T follicular helper cell (primary cell): Measurements from ENCODE around the gene ARHGAP26.
"Not testable (repeated sequence)": the region's sequence is repeated elsewhere in the genome, so short reads cannot be mapped to it uniquely, and the experiment has no call there.

Experiments used
- DNase-seq: peaks from one replicate; pipeline ENCODE4 v3.0.0-alpha.2; 2020; ENCODE audit warnings: low read depth

The ARHGAP26 gene

DNA sequence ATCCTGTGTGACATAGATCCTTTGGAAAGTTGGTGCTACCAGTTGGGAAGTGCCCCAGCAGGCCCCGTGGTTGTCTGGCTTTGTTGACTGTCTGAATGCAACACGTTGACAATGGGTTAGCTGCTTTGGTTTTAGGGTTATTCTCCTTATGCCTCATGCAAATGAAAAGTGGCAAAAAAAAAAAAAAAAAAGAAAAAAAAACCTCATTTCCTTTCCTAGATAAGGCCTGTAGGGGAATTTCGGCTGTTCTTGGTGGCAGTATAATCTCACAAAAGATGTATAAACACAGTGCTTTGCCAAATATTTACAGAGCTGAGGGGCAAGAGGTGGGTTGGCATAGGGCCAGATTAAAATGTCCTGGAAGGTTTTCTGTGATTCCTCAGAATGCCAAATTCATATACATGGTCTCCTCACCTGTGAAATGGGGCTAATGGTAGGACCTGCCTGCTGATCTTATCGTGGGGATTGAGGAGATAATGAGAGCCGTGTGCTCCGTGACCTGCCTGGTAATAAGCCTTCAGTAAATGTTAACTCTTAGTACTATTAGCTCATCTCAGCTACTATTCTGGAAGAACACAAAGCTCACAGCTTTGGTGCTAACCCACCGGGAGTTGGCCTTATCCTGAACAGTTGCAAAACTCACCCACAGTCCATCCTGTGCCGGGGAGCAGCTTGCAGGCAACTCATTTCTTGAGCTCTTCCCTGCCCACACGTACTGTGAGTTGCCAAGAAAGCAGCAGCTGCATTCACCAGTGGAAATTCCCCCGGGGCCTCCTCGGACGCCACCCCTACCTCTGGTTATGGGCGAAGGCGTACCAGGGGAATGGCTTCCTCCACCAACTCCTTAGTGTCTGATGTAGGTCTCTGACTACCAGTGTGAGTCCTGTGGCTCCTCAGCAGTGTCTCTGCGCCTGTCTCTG is 413.0 kb downstream of the ARHGAP26 start:
- DNase-seq: no peak

DNA sequence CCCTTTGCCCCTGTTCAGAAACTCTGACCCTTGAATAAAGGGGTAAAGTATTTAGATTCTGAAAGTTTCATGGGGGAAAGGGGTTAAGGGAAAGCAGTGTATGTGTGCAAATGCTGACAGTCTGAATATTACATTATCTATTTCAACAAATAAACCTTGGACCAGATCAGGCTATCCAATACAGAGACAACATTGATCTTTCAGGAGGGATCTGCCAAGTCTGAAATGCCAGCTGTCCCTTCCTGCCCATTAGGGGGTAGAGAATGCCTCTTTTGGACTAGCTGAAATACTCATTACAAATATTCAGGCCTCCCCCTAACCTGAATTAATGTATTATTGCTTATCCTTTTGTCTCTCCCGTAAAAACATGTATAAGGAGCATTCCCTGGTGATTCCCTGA is 413.8 kb downstream of the ARHGAP26 start:
- DNase-seq: no peak

DNA sequence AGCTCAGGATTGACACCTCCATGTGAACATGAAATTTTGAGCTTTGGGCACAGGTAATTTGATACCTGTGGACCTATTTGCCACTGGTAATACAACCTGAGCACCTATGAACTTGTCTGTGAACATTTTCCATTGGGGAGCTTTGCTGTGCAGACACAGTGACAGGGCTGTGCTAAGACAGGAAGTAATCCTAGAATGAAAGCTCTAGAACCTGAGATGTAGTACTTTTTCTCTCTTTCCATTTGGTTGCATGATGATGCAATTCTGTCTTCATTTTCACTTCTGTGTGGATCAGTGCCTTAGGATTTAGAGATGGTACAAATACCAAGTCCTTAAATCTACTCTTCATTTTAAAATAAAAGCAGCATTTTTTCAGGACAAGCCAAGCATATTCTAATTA is 416.4 kb downstream of the ARHGAP26 start:
- DNase-seq: no peak

DNA sequence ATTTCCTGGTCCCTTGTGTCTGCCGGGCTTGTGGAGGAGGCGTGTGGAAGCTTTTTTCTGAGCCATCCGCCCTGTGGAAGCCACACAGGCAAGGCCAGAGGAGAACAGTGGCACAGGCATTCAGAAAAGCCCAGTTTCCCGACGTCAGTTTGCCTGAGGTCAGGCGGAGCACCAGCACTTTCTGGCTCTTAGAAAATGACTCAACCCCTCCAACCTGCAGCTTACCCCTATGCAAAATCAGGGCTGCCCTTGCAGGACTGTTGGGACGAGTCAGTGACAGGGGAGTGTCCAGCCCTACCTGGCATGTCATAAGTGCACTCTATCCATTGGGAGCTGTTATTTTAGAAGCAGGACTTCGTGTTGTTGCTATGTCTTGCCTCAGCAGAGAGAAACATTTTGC is 417.3 kb downstream of the ARHGAP26 start:
- DNase-seq: no peak

DNA sequence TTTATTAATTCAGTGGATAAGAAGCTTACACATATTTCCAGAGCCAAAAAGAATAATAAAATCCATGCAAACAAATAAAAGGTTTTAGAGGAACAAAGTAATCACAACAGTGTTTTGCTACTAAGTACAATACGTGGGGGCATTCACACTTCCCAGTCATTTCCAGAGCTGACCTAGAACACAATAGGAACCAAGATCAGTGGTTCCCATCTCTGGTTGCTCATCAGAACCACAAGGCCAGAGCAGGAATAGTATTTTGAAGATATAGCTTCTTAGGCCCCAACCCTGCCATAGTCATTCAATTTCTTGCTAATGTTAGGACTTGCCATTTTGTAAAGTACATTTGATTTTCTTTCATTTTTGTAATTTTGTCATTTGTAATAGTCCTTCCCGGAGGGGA is 417.9 kb downstream of the ARHGAP26 start:
- no peak for DNase-seq

DNA sequence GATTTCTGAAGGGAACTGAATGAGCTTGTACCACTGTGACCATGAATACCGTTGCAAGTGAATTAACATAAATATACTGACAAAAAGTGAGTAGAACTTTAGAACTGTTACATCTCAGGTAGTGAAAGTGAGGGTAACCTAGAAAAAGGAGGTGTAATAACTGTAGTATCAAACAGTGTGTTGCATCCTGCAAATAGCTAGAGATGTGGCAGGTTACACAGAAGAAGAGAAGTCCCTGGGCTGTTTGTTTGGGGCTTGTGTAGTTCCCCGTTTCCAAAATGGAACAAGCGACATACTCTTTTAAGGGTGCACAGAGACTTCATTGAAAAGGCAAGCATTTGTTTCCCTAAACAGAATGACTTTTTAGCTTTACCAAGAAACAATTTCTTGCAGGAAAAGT is 418.5 kb downstream of the ARHGAP26 start:
- no peak for DNase-seq

DNA sequence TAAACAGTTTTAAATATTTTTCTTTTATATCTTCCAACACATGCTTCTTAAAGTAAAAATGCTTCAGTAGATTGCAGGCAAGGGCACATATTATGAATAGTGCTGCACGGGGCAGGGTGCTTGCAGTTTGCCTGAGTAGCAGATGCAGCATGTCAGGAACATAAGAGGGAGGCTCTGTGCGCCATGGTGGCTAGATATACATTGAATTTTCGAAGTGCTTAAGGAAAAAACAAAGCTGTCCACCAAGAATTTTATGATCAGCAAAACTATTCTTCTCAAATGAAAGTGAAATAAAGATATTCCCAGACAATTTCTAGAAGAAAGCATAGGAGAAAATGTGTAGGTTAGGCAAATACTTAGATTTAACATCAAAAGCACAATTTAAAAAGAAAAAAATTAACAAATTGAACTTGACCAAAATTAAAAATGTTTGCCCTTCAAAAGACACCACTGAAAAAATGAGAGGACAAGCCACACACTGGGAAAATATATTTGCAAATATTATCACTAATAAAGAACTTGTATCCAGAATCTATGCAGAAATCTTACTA is 420.2 kb downstream of the ARHGAP26 start:
- DNase-seq: no peak

DNA sequence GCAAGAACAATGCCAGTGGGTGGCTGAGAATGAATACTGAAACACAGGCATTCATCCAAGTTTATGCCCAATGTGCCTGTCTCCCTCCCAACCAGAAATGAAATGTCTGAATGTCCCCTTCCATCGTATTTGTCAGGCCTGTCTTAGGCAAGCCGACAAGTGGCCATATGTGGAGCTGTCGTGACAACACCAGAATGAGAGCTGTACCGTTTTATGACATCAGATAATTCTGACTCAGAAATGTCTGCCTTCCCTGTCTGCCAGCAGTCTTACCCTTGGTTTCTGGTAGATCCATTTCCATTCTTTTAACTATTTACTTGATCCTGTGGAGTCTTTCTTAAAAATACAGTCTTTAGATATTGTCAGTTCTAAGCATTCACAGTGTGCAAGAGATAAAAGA is 421.5 kb downstream of the ARHGAP26 start:
- no peak for DNase-seq

DNA sequence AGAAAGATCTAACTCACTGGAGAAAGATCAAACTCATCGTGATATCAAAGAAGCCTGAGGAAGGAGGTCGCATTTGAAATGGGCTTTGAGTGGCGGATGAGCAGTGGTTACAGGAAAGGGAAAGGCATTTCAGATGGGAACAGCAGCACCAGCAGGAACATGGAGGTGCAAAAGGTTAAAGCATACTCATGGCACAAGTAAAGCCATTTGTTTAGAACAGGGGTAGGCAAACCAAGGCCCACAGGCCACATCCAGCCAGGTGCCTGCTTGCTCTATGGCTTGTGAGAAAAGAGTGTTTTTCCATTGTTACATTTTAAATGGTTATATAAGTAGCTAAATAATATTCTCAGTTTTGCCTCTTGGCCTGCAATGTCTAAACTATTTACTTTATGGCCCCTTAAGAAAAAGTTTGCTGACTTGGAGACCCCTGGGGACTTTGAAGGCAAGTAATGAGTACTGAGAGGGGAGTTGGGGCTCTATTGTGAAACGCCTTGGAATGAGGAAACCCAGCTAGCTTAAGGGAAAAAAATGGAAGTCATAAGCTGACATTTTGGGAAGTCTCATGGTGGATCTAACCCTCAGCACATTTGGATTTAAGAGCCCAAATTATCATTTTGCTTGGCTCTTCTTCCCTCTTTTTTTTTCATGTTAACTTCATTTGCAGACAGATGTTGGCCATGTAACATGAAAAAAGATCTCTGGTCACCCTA is 422.2 kb downstream of the ARHGAP26 start:
- no peak for DNase-seq

DNA sequence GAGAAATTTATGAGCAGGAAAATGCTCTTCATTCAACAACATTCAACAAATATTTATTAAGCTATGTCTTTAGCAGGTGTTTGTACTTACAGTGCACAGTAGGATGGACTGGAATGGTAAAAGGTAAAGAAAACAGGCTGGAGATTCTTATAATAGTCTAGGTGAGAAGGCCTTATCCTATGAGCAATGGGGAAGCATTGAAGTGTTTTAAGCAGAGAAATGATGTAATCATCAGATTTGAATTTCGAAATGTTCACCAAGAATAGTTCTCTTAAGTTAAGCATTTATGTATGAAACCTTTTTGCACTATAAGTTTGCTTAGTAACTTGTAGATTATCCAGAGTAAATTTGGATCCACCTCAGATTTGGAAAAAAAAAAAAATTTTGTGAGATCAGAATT is 424.0 kb downstream of the ARHGAP26 start:
- no peak for DNase-seq

DNA sequence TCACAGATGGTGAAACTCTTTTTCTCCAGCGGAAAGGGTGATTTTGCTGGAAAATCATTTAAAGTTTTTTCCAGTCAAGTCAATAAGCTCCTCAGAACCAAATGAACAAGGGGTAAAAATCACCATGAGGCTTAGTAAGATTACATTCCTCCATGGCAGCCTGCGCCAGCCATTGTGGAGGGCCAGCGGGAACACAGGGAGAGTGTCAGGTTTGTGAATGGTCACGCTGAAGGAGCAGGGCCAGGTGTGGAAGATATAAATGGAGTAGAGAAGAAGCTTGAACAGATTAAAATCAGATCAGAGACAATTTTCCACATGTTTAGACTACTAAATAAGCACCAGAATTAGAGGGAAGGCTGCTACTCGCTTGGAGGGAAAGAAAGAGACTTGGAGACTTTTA is 424.5 kb downstream of the ARHGAP26 start:
- DNase-seq: no peak

DNA sequence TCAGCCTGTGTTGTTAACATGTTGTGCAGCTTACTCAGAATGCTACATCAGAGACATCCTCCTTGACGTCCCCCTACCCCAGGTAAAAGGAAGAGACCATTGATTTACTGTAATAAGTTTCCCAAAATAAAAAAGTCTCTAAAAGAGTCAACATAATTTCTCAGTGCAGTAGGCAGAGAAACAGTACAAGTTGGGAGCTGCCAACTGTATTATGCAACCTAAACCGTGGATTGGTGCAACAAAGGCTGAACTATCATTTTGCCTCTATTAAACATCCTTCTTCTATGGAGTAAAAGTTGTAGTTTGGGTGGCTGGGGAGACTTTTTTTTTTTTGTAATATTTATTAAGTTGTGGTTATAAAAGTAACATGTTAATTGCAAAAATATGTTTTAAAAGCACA is 425.3 kb downstream of the ARHGAP26 start:
- DNase-seq: no peak

DNA sequence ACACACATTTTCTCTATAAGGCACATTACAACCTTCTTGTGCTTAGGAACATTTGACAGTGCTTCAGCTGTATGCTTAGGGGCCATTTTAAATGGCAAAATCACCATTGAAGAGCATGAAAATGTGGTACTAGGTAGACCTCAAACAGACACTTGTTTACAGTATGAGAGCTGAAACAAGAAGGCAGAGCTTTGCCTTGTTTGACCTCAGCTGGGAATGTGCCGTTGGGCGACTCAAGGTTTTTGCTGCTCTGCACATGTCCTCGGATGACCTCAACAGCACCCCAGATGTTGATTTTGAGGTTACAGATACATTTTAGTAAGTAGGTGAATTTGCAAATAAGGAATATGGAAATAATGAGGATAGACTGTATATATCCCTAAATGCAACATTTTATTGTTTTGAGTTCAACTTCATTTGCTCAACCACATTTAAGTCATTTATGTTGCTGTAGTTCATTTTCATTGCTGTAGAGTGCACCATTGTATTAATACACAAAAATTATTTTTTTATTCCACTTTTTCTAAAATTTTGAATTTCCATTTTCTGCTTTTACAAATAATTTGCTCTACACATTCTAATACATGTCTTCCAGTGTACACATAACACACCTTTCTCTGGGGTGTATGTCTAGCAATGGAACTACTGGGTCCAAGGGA is 426.6 kb downstream of the ARHGAP26 start:
- DNase-seq: no peak

DNA sequence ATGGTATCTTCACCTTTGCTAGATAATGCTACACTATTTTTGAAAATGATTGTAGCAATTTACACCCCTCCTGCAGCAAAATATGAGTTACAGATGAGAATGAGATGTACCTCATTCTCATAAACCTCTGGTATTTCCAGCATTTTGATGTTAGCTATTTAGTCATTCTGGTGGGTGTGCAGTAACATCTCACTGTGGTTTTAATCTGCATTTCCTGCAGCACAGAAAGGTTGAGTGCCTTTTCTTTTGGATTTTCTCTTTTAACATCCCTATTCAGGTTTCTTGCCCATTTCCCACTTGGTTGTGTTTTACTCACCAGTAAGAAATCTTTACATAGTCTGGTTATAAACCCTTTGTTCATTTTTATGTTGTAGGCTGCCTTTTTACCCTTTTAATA is 427.1 kb downstream of the ARHGAP26 start:
- DNase-seq: no peak

DNA sequence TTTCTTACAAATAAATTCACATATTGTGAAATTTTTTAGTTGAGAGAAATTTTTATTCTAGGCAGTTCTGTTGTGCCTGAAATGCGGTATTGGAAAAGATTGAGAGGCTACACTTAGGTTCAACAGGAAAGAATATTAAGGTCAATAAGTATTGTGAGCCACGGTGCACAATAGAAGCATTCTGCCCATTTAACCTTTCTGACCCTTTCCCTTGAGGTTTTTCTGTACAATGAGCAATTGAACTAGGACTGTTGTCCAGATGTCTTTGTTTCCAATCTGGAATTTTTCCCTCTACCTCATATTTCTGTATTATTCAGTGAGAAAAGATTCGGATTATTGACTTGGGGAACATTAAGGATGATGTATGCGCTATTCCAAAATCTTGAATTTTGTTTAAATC is 428.2 kb downstream of the ARHGAP26 start:
- no peak for DNase-seq

DNA sequence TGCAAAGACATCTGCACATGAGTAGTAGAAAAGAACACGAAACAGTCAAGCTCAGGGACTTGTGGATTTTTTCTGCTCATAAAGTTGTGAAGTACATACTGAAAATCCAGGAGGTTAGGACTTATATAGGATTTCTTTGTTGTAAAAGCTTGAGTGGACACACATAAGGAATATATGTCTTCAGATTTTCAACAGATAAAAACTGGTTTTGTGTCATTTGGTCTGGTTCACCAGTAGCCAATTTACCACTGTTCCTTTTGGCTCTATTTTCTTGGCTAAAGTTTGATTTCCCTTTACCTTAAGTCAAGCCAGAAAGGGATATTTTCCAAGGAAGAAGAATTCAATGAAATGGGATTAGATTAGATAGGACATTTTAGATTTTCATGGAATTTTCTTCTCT is 429.0 kb downstream of the ARHGAP26 start:
- no peak for DNase-seq

DNA sequence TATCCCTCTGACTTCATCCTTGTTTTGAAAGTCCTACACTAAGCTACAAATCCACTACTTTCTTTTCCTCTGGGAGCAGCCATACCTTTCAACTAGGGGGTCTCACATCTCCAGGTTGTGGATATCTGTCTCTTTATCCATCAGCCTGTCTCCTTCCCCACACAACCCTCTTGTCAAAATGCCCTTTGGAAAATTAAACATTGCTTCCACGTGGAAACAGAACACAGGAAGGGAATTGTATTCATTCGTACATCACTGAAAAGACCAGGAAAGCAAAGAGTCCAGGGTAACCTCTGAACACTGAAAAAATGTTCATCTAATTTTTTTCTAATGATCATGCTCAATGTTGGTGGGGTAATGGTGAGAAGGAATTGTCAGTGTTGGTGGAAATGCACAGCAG is 429.7 kb downstream of the ARHGAP26 start:
- DNase-seq: no peak

DNA sequence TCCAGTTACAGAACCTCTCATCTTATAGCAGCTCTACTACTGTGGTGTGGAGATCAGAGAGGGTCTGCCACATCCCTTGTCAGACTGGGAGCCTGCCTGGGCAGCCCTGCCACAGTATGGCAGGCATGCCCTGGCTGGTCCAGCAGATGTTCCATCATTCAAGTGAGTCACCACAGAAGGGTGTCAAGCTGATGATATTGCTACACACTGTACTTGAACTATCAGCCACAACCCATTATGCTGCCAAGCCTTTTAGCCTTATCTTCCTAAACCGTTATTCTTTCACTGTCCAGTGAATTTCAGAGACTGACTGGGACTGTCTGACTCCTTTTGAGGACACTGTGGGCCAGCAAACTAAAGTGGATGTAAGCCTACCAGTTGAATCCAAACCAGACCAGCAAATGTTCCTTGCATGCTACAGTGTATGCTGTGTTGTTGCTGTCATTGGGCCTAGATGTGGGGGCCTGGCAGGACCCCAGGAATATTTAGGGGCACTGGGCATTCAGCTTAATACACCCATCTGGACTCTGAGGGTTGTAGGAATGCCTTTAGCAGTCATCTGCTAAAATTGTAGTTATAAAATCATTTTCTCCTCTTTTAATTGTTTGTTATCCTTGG is 430.7 kb downstream of the ARHGAP26 start:
- no peak for DNase-seq

DNA sequence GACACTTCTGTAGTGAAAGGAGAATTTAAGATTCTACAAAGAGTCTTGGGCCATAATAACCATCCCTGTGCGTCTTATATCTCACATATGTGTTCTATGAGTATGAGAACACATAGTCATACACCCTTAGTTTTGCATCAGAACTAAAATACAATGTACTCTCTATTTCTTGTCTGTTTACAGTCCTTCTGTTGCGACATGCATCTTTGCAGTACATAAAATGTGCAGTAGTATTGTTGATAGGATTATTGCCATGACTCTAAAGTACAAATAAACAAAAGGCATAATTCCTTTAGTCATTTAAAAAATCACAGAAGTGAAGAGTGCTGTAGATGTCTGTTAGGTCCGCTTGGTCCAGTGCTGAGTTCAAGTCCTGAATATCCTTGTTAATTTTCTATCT is 431.4 kb downstream of the ARHGAP26 start:
- DNase-seq: no peak

DNA sequence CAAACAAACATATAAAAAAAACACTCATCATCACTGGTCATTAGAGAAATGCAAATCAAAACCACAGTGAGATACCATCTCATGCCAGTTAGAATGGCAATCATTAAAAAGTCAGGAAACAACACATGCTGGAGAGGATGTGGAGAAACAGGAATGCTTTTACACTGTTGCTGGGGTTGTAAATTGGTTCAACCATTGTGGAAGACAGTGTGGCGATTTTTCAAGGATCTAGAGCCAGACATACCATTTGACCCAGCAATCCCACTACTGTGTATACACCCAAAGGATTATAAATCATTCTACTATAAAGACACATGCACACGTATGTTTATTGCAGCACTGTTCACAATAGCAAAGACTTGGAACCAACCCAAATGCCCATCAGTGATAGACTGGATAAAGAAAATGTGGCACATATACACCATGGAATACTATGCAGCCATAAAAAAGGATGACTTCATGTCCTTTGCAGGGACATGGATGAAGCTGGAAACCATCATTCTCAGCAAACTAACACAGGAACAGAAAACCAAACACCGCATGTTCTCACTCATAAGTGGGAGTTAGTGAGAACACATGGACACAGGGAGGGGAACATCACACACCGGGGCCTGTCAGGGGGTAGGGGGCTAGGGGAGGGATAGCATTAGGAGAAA is 433.3 kb downstream of the ARHGAP26 start:
- DNase-seq: not testable (repeated sequence)

DNA sequence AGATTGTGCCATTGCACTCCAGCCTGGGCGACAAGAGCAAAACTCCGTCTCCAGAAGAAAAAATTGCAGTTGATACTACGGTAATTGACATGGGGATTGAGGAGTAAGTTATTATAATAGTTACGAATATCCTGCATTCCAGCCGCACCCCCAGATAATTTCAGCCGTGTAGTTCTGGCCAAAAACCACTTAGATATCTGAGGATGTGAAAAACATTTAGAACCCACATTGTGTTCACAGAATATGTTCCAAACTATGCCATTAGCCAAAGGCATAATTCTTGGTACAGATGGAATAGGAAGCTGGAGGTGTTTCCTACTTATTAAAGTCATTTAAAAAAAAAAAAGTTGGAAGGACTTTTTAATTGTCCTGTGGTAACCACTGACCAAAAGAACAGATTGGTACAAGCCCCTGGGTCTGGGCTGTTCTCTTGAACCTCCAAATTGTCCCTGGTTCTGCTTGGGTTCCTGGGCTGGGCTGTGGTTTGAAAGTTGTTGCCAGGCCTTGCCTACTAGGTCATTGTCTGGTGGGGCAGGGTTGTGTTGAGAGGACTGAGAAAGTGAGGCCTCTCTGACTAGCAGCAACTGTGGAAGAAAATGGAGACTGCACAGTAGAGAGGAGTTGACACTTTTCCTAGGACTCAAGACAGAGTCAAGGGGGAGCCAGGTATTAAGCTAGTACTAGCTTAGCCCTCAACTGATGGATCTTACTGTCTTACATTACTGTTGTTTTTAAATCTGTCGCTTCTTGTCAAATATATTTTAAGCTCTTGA is 434.5 kb downstream of the ARHGAP26 start:
- no peak for DNase-seq
